ENCODE measurements around the gene ALOX15B.

Gene ALOX15B

DNA sequence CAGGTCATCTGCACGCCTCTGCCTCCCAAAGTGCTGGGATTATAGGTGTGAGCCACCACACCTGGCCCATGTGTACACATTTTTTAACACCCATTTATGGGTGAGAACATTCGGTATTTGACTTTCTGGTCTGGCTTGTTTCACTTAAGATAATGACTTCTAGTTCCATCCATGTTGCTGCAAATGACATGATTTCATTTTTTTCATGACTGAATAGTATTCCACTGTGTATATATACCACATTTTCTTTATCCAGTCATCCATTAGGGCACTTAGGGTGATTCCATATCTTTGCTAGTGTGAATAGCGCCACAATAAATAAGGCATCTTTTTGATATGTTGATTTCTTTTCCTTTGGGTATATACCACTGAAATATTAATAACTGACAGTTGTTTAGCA, 43.0 kb downstream of the ALOX15B start:
- DNase-seq: no peak

DNA sequence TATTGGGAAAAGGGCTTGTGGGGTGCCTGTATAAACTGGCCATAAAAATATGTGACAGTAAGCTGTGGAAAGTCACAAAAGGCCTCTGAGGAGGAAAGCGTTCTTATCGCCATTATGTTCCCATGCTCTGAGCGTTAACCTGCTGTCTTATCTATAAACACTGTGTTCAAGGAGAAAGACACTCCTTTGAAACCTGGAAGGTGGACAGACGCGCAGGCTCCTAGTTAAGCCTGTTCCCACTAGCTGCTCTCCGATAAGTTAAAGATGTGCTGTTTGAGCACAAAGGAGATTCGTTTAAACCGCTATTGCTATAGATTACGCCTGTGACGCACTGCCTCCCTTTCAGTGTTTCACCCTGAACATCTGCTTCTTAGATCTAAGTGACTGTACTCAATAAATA, 43.4 kb downstream of the ALOX15B start:
- DNase-seq: no peak

DNA sequence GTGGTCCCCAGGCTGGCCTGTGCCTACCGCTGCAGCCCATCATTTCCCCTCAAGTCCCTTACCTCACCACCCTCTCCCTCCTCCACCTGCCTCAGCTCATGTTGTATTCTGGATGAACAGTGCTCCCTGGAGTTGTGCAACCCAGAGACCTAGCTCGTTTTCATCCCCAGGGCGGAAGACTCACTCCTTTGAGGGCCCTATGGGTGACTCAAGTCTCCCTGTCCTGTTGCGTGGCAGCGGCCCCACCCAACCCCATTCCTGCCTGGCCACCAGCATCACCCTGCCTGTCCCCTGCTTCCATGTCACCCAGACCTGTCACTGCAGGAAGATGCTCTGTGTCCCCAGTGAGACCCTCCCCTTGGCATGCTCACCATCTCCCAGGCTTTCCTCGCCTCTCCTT, 45.4 kb downstream of the ALOX15B start:
- DNase-seq: no peak

- no peak for DNase-seq
Observed at GRCh38 chr17:8087075-8087951, 48.5 kb downstream of the ALOX15B start, which contains the start of gene ALOX12B. TSS of gene ALOX12B (minus strand) at chr17:8087716. CDS start at chr17:8087442, 274 bp downstream.

- no peak for DNase-seq
Observed at GRCh38 chr17:8087952-8088230, 49.0 kb downstream of the ALOX15B start.

DNA sequence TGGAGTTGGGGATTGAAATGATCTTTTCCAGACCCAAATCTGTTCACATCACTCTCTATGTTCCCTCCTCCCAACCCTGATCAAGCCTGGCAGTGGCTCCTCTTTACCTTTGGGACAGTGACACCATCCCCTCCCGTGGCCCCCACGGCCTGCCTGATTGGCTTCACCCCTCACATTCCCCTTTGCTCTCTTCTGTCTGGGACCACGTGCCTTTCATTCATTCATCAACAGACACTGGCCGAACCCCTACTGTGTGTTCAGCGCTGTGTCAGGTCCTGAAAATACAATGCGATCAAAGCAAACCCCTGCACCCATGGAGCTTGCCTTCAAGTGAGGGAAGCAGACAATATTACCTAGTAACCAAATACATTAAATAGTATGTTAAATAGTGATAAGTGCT, 50.9 kb downstream of the ALOX15B start:
- DNase-seq: no peak

GRCh38 chr17:8091033-8091687, 52.3 kb downstream of the ALOX15B start:
- no peak for DNase-seq

- DNase-seq: no peak
Observed at GRCh38 chr17:8095361-8095760, 56.5 kb downstream of the ALOX15B start.

DNA sequence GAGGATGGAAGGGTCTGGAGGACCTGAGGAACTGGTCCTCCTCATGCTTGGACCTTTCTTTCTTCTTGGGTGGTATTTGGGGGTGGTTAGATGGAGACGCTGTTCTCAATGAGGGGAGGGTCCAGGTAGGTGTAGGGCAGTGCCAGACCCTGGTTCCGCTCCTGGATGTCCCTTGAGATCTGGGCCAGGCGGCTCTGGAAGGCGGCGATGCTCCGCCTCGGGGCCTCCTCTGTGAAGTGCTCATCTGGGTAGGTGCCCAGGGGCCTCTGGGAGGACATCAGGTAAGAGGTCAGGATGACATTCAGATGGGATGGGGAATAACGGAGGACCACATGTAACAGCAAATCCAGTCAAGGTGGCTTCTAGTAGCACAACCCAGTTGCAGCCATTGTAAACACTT, 57.7 kb downstream of the ALOX15B start:
- DNase-seq: no peak
